ENCODE data around the gene ADIG.

The ADIG gene

DNA sequence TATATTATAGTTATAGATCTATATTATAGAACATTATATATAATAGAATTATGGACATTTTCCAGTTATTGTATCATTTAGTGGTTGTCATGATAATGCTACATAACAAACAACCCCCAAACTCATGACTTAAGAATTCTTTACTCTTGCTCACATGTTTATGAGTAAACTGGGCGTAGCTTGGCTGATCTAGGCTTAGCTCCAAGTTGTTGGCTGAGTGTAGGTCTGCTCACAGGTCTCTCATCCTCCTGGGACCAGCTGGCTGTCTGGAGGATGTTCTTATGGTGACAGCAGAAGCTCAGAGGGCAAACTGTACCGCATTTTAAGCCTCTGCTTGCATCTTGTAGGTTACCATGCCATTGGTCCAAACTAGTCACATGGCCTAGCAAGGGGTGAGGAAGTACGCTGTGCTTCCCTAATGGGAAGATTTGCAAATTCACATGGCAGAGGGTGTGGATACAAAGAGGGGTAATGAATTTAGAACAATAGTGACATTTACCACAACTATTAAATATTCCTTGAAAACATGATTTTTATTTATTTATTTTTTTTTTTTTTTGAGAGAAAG lies 54.8 kb downstream of the ADIG start:
- DNase-seq: peak; percentile 13

Measured in NCI-H446 treated with DMSO at 0.1 percent for 48 hours (cell line).